ENCODE results near the gene FARP1.

DNA sequence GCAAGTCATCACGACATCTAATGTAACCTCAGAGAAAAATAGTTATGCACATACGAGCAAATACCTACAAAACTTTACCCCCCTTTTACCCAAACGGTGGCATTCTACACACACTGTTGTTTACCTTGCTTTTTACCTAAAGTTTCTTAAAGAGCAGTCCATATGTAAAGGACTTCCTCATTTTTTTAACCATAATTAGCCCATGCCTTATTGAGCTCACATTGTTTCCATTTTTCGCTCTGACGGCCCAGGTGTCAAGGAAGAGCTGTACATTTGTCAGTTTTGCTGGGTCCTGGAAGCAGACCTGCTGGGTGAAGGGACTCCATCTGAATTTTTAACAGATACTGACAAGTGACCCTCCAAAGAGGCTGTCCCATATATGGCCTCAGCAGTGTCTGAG is 344.6 kb downstream of the FARP1 start:
- TF ChIP-seq, protein P1, sequence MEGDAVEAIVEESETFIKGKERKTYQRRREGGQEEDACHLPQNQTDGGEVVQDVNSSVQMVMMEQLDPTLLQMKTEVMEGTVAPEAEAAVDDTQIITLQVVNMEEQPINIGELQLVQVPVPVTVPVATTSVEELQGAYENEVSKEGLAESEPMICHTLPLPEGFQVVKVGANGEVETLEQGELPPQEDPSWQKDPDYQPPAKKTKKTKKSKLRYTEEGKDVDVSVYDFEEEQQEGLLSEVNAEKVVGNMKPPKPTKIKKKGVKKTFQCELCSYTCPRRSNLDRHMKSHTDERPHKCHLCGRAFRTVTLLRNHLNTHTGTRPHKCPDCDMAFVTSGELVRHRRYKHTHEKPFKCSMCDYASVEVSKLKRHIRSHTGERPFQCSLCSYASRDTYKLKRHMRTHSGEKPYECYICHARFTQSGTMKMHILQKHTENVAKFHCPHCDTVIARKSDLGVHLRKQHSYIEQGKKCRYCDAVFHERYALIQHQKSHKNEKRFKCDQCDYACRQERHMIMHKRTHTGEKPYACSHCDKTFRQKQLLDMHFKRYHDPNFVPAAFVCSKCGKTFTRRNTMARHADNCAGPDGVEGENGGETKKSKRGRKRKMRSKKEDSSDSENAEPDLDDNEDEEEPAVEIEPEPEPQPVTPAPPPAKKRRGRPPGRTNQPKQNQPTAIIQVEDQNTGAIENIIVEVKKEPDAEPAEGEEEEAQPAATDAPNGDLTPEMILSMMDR (IDR thresholded peaks at IDR 0.05; ENCODE audit: insufficient read depth, low read depth, low read length) = no peak
- TF ChIP-seq EZH2 (IDR thresholded peaks at IDR 0.05; ENCODE audit: insufficient read depth, low read length) = no peak

Measured in astrocyte (in vitro differentiated cells and primary cell).